ENCODE data around the gene CRELD2. TPM values are rescaled to one million over a fixed set of nuclear protein-coding genes. Genes with fewer than 3 reads are reported as not detected.

The CRELD2 gene
- total and polyA plus RNA-seq, 2 experiments from 2014 or later: 35.7 to 47.7 TPM

DNA sequence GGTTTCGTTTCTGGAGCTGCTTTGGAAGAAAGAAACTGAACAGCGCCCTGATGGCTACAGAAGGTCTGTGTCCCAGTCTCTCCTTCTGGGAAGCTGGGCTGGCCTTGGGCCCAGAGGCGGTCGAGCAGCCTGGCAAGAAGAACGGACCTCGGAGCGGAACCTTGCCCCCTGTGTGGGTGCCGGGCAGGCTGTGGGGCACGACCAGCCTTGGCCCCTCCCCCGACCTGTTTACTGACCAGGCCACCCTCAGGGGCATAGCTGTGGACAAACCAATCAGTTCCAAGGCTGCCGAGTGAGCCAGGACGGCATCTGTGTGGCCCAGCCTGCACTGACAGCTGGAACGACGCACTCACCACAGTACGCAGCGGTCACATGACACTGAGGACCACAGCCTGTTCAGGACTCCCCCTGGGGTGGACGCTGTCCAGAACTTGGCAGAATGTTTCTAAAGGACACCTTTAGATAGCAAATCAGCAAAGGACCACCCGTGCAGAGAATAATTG, 49.3 kb downstream of the CRELD2 start:
- Mint-ChIP-seq H3K4me1 (peaks cover 8% of the 10 kb centered on the region), H3K36me3 (ENCODE audit: low read depth) (peaks cover 15% of the 10 kb centered on the region), H3K9me3 (no peaks in the 10 kb centered on the region; the same call in 2 of the 3 replicates), H3K27ac (no peak overlapping the region), H3K4me3 (no peak overlapping the region), H3K27me3 (ENCODE audit: insufficient read depth, low read depth, poor library complexity) (peaks cover 14% of the 10 kb centered on the region)
- Histone ChIP-seq H3K4me2 (no peak overlapping the region), H3K27ac (ENCODE audit: low read depth) (no peak overlapping the region), H3K27me3 (ENCODE audit: insufficient read depth) (peaks cover 27% of the 10 kb centered on the region), H3K9me2 (ENCODE audit: insufficient read depth) (no peaks in the 10 kb centered on the region), H3K36me3 (ENCODE audit: insufficient read depth) (no peaks in the 10 kb centered on the region), H3K4me3 (no peak overlapping the region), H3K4me1 (ENCODE audit: insufficient read depth) (no peaks in the 10 kb centered on the region), H4K20me1 (replicated peaks; ENCODE audit: insufficient read depth) (0 out of 2 replicates have a peak, but pooled peaks cover 2% of the 10 kb centered on the region), H2AFZ (no peak overlapping the region), H3K79me2 (replicated peaks; ENCODE audit: insufficient read depth) (peaks cover 10% of the 10 kb centered on the region), H3F3A (replicated peaks; ENCODE audit: low read depth) (0 out of 2 replicates have a peak, but pooled peaks cover under 1% of the 10 kb centered on the region)
- DNase-seq (ENCODE audit: low spot score) (no peak), ATAC-seq (no peak)
- TF ChIP-seq NANOG (IDR thresholded peaks at IDR 0.05; ENCODE audit: borderline replicate concordance): no peak
- TF ChIP-seq EZH2 (IDR thresholded peaks at IDR 0.05; ENCODE audit: low read depth, unreplicated experiment): no peak
- no peak for TF ChIP-seq CREB1 (CRISPR knock-in tag; IDR thresholded peaks at IDR 0.05; ENCODE audit: low read depth)
- no peak for TF ChIP-seq ZNF114 (CRISPR knock-in tag; IDR thresholded peaks at IDR 0.05)

- peaks cover 5% of the 10 kb centered on the region for H3K79me2 ChIP-seq (replicated peaks; ENCODE audit: insufficient read depth)
- DNase-seq (ENCODE audit: low spot score) (no peak), ATAC-seq (no peak)
- Mint-ChIP-seq H3K4me1 (peaks cover 8% of the 10 kb centered on the region), H3K36me3 (ENCODE audit: low read depth) (peaks cover 10% of the 10 kb centered on the region), H3K9me3 (no peaks in the 10 kb centered on the region; the same call in 2 of the 3 replicates), H3K4me3 (no peak overlapping the region), H3K27me3 (ENCODE audit: insufficient read depth, low read depth, poor library complexity) (peaks cover 13% of the 10 kb centered on the region), H3K27ac (no peak overlapping the region)
- H3K9me2 ChIP-seq (ENCODE audit: insufficient read depth): no peaks in the 10 kb centered on the region
- no peaks in the 10 kb centered on the region for H3K4me1 ChIP-seq (ENCODE audit: insufficient read depth)
- no peak overlapping the region for H3K4me3 ChIP-seq
- no peaks in the 10 kb centered on the region for H4K20me1 ChIP-seq (replicated peaks; ENCODE audit: insufficient read depth)
- H3K27ac ChIP-seq (ENCODE audit: low read depth): no peak overlapping the region
- H2AFZ ChIP-seq: no peak overlapping the region
- no peak overlapping the region for H3K4me2 ChIP-seq
- H3F3A ChIP-seq (replicated peaks; ENCODE audit: low read depth): peaks cover 7% of the 10 kb centered on the region; the same call in 1 of the 2 replicates
- H3K36me3 ChIP-seq (ENCODE audit: insufficient read depth): no peaks in the 10 kb centered on the region
- peaks cover 32% of the 10 kb centered on the region for H3K27me3 ChIP-seq (ENCODE audit: insufficient read depth)
- TF ChIP-seq, protein P1, sequence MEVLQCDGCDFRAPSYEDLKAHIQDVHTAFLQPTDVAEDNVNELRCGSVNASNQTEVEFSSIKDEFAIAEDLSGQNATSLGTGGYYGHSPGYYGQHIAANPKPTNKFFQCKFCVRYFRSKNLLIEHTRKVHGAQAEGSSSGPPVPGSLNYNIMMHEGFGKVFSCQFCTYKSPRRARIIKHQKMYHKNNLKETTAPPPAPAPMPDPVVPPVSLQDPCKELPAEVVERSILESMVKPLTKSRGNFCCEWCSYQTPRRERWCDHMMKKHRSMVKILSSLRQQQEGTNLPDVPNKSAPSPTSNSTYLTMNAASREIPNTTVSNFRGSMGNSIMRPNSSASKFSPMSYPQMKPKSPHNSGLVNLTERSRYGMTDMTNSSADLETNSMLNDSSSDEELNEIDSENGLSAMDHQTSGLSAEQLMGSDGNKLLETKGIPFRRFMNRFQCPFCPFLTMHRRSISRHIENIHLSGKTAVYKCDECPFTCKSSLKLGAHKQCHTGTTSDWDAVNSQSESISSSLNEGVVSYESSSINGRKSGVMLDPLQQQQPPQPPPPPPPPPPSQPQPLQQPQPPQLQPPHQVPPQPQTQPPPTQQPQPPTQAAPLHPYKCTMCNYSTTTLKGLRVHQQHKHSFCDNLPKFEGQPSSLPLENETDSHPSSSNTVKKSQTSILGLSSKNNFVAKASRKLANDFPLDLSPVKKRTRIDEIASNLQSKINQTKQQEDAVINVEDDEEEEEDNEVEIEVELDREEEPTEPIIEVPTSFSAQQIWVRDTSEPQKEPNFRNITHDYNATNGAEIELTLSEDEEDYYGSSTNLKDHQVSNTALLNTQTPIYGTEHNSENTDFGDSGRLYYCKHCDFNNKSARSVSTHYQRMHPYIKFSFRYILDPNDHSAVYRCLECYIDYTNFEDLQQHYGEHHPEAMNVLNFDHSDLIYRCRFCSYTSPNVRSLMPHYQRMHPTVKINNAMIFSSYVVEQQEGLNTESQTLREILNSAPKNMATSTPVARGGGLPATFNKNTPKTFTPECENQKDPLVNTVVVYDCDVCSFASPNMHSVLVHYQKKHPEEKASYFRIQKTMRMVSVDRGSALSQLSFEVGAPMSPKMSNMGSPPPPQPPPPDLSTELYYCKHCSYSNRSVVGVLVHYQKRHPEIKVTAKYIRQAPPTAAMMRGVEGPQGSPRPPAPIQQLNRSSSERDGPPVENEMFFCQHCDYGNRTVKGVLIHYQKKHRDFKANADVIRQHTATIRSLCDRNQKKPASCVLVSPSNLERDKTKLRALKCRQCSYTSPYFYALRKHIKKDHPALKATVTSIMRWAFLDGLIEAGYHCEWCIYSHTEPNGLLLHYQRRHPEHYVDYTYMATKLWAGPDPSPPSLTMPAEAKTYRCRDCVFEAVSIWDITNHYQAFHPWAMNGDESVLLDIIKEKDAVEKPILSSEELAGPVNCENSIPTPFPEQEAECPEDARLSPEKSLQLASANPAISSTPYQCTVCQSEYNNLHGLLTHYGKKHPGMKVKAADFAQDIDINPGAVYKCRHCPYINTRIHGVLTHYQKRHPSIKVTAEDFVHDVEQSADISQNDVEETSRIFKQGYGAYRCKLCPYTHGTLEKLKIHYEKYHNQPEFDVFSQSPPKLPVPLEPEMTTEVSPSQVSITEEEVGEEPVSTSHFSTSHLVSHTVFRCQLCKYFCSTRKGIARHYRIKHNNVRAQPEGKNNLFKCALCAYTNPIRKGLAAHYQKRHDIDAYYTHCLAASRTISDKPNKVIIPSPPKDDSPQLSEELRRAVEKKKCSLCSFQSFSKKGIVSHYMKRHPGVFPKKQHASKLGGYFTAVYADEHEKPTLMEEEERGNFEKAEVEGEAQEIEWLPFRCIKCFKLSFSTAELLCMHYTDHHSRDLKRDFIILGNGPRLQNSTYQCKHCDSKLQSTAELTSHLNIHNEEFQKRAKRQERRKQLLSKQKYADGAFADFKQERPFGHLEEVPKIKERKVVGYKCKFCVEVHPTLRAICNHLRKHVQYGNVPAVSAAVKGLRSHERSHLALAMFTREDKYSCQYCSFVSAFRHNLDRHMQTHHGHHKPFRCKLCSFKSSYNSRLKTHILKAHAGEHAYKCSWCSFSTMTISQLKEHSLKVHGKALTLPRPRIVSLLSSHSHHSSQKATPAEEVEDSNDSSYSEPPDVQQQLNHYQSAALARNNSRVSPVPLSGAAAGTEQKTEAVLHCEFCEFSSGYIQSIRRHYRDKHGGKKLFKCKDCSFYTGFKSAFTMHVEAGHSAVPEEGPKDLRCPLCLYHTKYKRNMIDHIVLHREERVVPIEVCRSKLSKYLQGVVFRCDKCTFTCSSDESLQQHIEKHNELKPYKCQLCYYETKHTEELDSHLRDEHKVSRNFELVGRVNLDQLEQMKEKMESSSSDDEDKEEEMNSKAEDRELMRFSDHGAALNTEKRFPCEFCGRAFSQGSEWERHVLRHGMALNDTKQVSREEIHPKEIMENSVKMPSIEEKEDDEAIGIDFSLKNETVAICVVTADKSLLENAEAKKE (CRISPR knock-in tag; IDR thresholded peaks at IDR 0.05): no peak
- TF ChIP-seq JUNB (IDR thresholded peaks at IDR 0.05; ENCODE audit: unreplicated experiment) (no peak), ZNF331 (CRISPR knock-in tag; IDR thresholded peaks at IDR 0.05; ENCODE audit: low read depth) (no peak), EZH2 (IDR thresholded peaks at IDR 0.05; ENCODE audit: low read depth, unreplicated experiment) (no peak), POLR2AphosphoS5 (IDR thresholded peaks at IDR 0.05; ENCODE audit: low read depth) (no peak), NANOG (IDR thresholded peaks at IDR 0.05; ENCODE audit: borderline replicate concordance) (no peak), STAT1 (IDR thresholded peaks at IDR 0.05; ENCODE audit: unreplicated experiment) (no peak), CREB1 (CRISPR knock-in tag; IDR thresholded peaks at IDR 0.05; ENCODE audit: low read depth) (no peak)
- TF ChIP-seq, protein P2, sequence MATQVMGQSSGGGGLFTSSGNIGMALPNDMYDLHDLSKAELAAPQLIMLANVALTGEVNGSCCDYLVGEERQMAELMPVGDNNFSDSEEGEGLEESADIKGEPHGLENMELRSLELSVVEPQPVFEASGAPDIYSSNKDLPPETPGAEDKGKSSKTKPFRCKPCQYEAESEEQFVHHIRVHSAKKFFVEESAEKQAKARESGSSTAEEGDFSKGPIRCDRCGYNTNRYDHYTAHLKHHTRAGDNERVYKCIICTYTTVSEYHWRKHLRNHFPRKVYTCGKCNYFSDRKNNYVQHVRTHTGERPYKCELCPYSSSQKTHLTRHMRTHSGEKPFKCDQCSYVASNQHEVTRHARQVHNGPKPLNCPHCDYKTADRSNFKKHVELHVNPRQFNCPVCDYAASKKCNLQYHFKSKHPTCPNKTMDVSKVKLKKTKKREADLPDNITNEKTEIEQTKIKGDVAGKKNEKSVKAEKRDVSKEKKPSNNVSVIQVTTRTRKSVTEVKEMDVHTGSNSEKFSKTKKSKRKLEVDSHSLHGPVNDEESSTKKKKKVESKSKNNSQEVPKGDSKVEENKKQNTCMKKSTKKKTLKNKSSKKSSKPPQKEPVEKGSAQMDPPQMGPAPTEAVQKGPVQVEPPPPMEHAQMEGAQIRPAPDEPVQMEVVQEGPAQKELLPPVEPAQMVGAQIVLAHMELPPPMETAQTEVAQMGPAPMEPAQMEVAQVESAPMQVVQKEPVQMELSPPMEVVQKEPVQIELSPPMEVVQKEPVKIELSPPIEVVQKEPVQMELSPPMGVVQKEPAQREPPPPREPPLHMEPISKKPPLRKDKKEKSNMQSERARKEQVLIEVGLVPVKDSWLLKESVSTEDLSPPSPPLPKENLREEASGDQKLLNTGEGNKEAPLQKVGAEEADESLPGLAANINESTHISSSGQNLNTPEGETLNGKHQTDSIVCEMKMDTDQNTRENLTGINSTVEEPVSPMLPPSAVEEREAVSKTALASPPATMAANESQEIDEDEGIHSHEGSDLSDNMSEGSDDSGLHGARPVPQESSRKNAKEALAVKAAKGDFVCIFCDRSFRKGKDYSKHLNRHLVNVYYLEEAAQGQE (IDR thresholded peaks at IDR 0.05; ENCODE audit: unreplicated experiment): no peak
- TF ChIP-seq, protein P3, sequence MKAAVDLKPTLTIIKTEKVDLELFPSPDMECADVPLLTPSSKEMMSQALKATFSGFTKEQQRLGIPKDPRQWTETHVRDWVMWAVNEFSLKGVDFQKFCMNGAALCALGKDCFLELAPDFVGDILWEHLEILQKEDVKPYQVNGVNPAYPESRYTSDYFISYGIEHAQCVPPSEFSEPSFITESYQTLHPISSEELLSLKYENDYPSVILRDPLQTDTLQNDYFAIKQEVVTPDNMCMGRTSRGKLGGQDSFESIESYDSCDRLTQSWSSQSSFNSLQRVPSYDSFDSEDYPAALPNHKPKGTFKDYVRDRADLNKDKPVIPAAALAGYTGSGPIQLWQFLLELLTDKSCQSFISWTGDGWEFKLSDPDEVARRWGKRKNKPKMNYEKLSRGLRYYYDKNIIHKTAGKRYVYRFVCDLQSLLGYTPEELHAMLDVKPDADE (IDR thresholded peaks at IDR 0.05): no peak
Measured at GRCh38 chr22:49968313-49968830, 49.9 kb downstream of the CRELD2 start.

All from GM23338 (cell line).